MCF 10A (cell line): ENCODE measurements around the gene TACR1. TPM values are rescaled to one million over a fixed set of nuclear protein-coding genes. Genes with fewer than 3 reads are reported as not detected.
"Not testable (repeated sequence)": the region's sequence is repeated elsewhere in the genome, so short reads cannot be mapped to it uniquely, and the experiment has no call there.

Experiments used
- BruUV-seq: library from RNA; stranded (reverse); fragments of 400-500 nt; replicated peaks from 2 replicates; lab custom pipeline; 2021; lab: Mats Ljungman, UMichigan
- CTCF ChIA-PET: fragments of 300-600 bp; sonication (Branson Sonifier 250); formaldehyde crosslinking; extraction: SDS; loops from one replicate; lab custom pipeline; 2021; ENCODE audit warnings: antibody characterized with exemption, inconsistent platforms; lab: Yijun Ruan, JAX
- POLR2A ChIA-PET: fragments of 300-600, 350-650 bp; sonication (Branson Sonifier 250); formaldehyde crosslinking; extraction: SDS; loops from one replicate; lab custom pipeline; 2020; ENCODE audit warnings: antibody characterized with exemption, inconsistent platforms; lab: Yijun Ruan, JAX
- DNase-seq: peaks from one replicate; pipeline ENCODE4 v3.0.0-alpha.2; 2018; ENCODE audit not compliant: unreplicated experiment
- H3K27ac Mint-ChIP-seq: one replicate; pipeline ENCODE4 v1.8.0; 2022; ENCODE audit warnings: mild to moderate bottlenecking, low read depth, mixed read lengths; ENCODE audit not compliant: unreplicated experiment
- H3K27me3 Mint-ChIP-seq: one replicate; pipeline ENCODE4 v1.8.0; 2022; ENCODE audit warnings: mixed read lengths; ENCODE audit not compliant: insufficient read depth, unreplicated experiment
- H3K36me3 Mint-ChIP-seq: one replicate; pipeline ENCODE4 v1.8.0; 2022; ENCODE audit warnings: mild to moderate bottlenecking, moderate library complexity, mixed read lengths; ENCODE audit not compliant: insufficient read depth, unreplicated experiment
- H3K4me1 Mint-ChIP-seq: one replicate; pipeline ENCODE4 v1.8.0; 2022; ENCODE audit warnings: mixed read lengths; ENCODE audit not compliant: insufficient read depth, unreplicated experiment
- H3K4me3 Mint-ChIP-seq: one replicate; pipeline ENCODE4 v1.8.0; 2022; ENCODE audit warnings: mild to moderate bottlenecking, moderate library complexity, mixed read lengths; ENCODE audit not compliant: unreplicated experiment
- H3K9me3 Mint-ChIP-seq: one replicate; pipeline ENCODE4 v1.8.0; 2022; ENCODE audit warnings: mixed read lengths; ENCODE audit not compliant: unreplicated experiment
- CTCF ChIP-seq: fragments of 200-600 bp; IDR thresholded peaks from one replicate; pipeline ENCODE4 v1.8.0; 2022; ENCODE audit warnings: antibody characterized with exemption, mild to moderate bottlenecking; ENCODE audit not compliant: unreplicated experiment
- intact Hi-C: fragments of 100-400 bp; cut with micrococcal nuclease; formaldehyde crosslinking; loops from 2 replicates; pipeline ENCODE4 v1.14.1; 2022
- total RNA-seq: library from RNA; stranded (reverse); gene quantifications from 2 replicates; pipeline ENCODE4 v1.2.3, GENCODE V29; 2022

Gene TACR1
- total RNA-seq, 1 experiment from 2014 or later: not detected

- no peaks in the 10 kb centered on the region for H3K9me3 Mint-ChIP-seq
- H3K27ac Mint-ChIP-seq: no peak overlapping the region
- no peak for TF ChIP-seq CTCF
- no peak overlapping the region for H3K4me3 Mint-ChIP-seq
- intact Hi-C loops: no loop called here
- POLR2A ChIA-PET: interaction anchor here (0.5 kb wide), 1 partner anchor 37 kb away, joined by 3 read pairs; no protein-coding TSS in a partner anchor
- H3K27me3 Mint-ChIP-seq: no peaks in the 10 kb centered on the region
- no peaks in the 10 kb centered on the region for H3K4me1 Mint-ChIP-seq
- H3K36me3 Mint-ChIP-seq: no peaks in the 10 kb centered on the region
- CTCF ChIA-PET: interaction anchor here (0.6 to 5.9 kb wide), 37 partner anchors 9 to 613 kb away, joined by 3 to 66 read pairs (median 4); no protein-coding TSS in a partner anchor
- no TSS peak for BruUV-seq
- DNase-seq: no peak
Measured at GRCh38 chr2:75063906-75064305, 135.4 kb downstream of the TACR1 start.

GRCh38 chr2:75058427-75058826 lies 140.9 kb downstream of the TACR1 start:
- no peaks in the 10 kb centered on the region for H3K4me1 Mint-ChIP-seq

GRCh38 chr2:75057150-75057549 lies 142.2 kb downstream of the TACR1 start:
- BruUV-seq, H3K36me3 Mint-ChIP-seq, H3K4me1 Mint-ChIP-seq, DNase-seq, H3K27me3 Mint-ChIP-seq, POLR2A ChIA-PET, H3K27ac Mint-ChIP-seq, H3K4me3 Mint-ChIP-seq, H3K9me3 Mint-ChIP-seq: not testable (repeated sequence)
- intact Hi-C loops: loop anchor here (10.0 kb wide), 1 partner anchor 548 kb away; no protein-coding TSS in a partner anchor
- CTCF ChIA-PET: interaction anchor here (1.0 to 1.5 kb wide), 3 partner anchors 9 to 184 kb away, joined by 4 to 6 read pairs (median 5); no protein-coding TSS in a partner anchor

More at GRCh38 chr2:75058427-75058826, 140.9 kb downstream of the TACR1 start:
- intact Hi-C loops: loop anchor here (10.0 kb wide), 1 partner anchor 546 kb away; no protein-coding TSS in a partner anchor
- no peaks in the 10 kb centered on the region for H3K36me3 Mint-ChIP-seq
- no peaks in the 10 kb centered on the region for H3K27me3 Mint-ChIP-seq
- H3K4me3 Mint-ChIP-seq: no peak overlapping the region
- POLR2A ChIA-PET: interaction anchor here (0.6 kb wide), 1 partner anchor 342 kb away, joined by 3 read pairs; no protein-coding TSS in a partner anchor
- no peak for TF ChIP-seq CTCF
- DNase-seq: no peak
- CTCF ChIA-PET: interaction anchor here (0.7 to 1.4 kb wide), 3 partner anchors 98 to 1221 kb away, joined by 3 to 9 read pairs (median 3); no protein-coding TSS in a partner anchor
- H3K9me3 Mint-ChIP-seq: no peaks in the 10 kb centered on the region
- no peak overlapping the region for H3K27ac Mint-ChIP-seq
- BruUV-seq: no TSS peak

- ChIA-PET POLR2A (no interaction called here), CTCF (interaction anchor here (0.7 to 2.6 kb wide), 7 partner anchors 9 to 349 kb away, joined by 3 to 15 read pairs (median 4); partner anchors contain the start of gene TACR1)
- no peak for DNase-seq
- Mint-ChIP-seq H3K36me3 (no peaks in the 10 kb centered on the region), H3K27me3 (no peaks in the 10 kb centered on the region), H3K27ac (no peak overlapping the region), H3K4me1 (no peaks in the 10 kb centered on the region), H3K9me3 (no peaks in the 10 kb centered on the region), H3K4me3 (no peak overlapping the region)
- BruUV-seq: no TSS peak
- intact Hi-C loops: loop anchor here (10.0 kb wide), 1 partner anchor 549 kb away; no protein-coding TSS in a partner anchor
- TF ChIP-seq CTCF: no peak
Measured at GRCh38 chr2:75055820-75056675, 143.3 kb downstream of the TACR1 start.
